H9 (cell line): ENCODE results near the gene TSPEAR. TPM values are rescaled to one million over a fixed set of nuclear protein-coding genes. Genes with fewer than 3 reads are reported as not detected.

Experiments
- DNase-seq: peaks from one replicate; pipeline ENCODE4 v3.0.0-alpha.2; 2017
- H2AFZ ChIP-seq: one replicate; pipeline ENCODE4 v1.6.1; 2013; ENCODE audit warnings: mild to moderate bottlenecking, low read length, control low read depth, moderate library complexity
- H2AK5ac ChIP-seq: 2 replicates; pipeline ENCODE4 v1.6.1; 2013; ENCODE audit warnings: low read length, control low read depth, mixed read lengths; ENCODE audit not compliant: insufficient read length
- H2BK120ac ChIP-seq: one replicate; pipeline ENCODE4 v1.6.1; 2013; ENCODE audit warnings: low read depth, mild to moderate bottlenecking, low read length, control low read depth, inconsistent platforms; ENCODE audit not compliant: poor library complexity, severe bottlenecking
- H2BK12ac ChIP-seq: 2 replicates; pipeline ENCODE4 v1.6.1; 2013; ENCODE audit warnings: low read length, control low read depth, mixed read lengths, low read depth; ENCODE audit not compliant: insufficient read length
- H2BK15ac ChIP-seq: 2 replicates; pipeline ENCODE4 v1.6.1; 2013; ENCODE audit warnings: low read depth, low read length, control low read depth
- H2BK20ac ChIP-seq: one replicate; pipeline ENCODE4 v1.6.1; 2013; ENCODE audit warnings: low read depth, mild to moderate bottlenecking, low read length, control low read depth, inconsistent platforms; ENCODE audit not compliant: poor library complexity, severe bottlenecking
- H2BK5ac ChIP-seq: 2 replicates; pipeline ENCODE4 v1.6.1; 2013; ENCODE audit warnings: low read length, control low read depth, mixed read lengths; ENCODE audit not compliant: insufficient read length
- H3K14ac ChIP-seq: 2 replicates; pipeline ENCODE4 v1.6.1; 2013; ENCODE audit warnings: low read length, control low read depth; ENCODE audit not compliant: insufficient read depth
- H3K18ac ChIP-seq: 2 replicates; pipeline ENCODE4 v1.6.1; 2013; ENCODE audit warnings: low read depth, mild to moderate bottlenecking, mixed read lengths, low read length, control low read depth; ENCODE audit not compliant: insufficient read length
- H3K23ac ChIP-seq: 2 replicates; pipeline ENCODE4 v1.6.1; 2013; ENCODE audit warnings: low read length, control low read depth, mixed read lengths, low read depth; ENCODE audit not compliant: insufficient read length
- H3K23me2 ChIP-seq: 2 replicates; pipeline ENCODE4 v1.6.1; 2013; ENCODE audit warnings: low read depth, mild to moderate bottlenecking, mixed read lengths, low read length, control low read depth; ENCODE audit not compliant: insufficient read length, poor library complexity, severe bottlenecking
- H3K27ac ChIP-seq: 2 replicates; pipeline ENCODE4 v1.5.1; 2013; ENCODE audit warnings: low read length, control low read depth, mixed read lengths, low read depth; ENCODE audit not compliant: insufficient read length
- H3K27me3 ChIP-seq: 2 replicates; pipeline ENCODE4 v1.6.1; 2013; ENCODE audit warnings: low read length, control low read depth, inconsistent platforms; ENCODE audit not compliant: insufficient read depth
- H3K4ac ChIP-seq: 2 replicates; pipeline ENCODE4 v1.6.1; 2013; ENCODE audit warnings: low read depth, mild to moderate bottlenecking, control low read depth, inconsistent platforms, low read length, moderate library complexity
- H3K4me1 ChIP-seq: 2 replicates; pipeline ENCODE4 v1.6.1; 2013; ENCODE audit warnings: low read length, control low read depth, inconsistent platforms; ENCODE audit not compliant: insufficient read depth
- H3K4me2 ChIP-seq: 2 replicates; pipeline ENCODE4 v1.6.1; 2013; ENCODE audit warnings: low read length, control low read depth, mixed read lengths; ENCODE audit not compliant: insufficient read length, insufficient read depth
- H3K56ac ChIP-seq: 2 replicates; pipeline ENCODE4 v1.6.1; 2013; ENCODE audit warnings: low read depth, mild to moderate bottlenecking, mixed read lengths, low read length, control low read depth; ENCODE audit not compliant: insufficient read length
- H3K79me1 ChIP-seq: 2 replicates; pipeline ENCODE4 v1.6.1; 2013; ENCODE audit warnings: low read depth, mild to moderate bottlenecking, moderate library complexity, low read length, control low read depth, inconsistent platforms; ENCODE audit not compliant: insufficient read depth, poor library complexity, severe bottlenecking
- H3K79me2 ChIP-seq: 2 replicates; pipeline ENCODE4 v1.6.1; 2013; ENCODE audit warnings: low read length, control low read depth, inconsistent platforms; ENCODE audit not compliant: insufficient read depth
- H3K9ac ChIP-seq: 2 replicates; pipeline ENCODE4 v1.6.1; 2013; ENCODE audit warnings: low read length, control low read depth, mixed read lengths; ENCODE audit not compliant: insufficient read length; ENCODE audit errors: extremely low read depth
- H3K9me3 ChIP-seq: one replicate; pipeline ENCODE4 v1.6.1; 2013; ENCODE audit warnings: low read depth, low read length, inconsistent platforms; ENCODE audit not compliant: control insufficient read depth
- H3T11ph ChIP-seq: one replicate; pipeline ENCODE4 v1.6.1; 2013; ENCODE audit warnings: mild to moderate bottlenecking, low read length, control low read depth, inconsistent platforms
- H4K20me1 ChIP-seq: one replicate; pipeline ENCODE4 v1.6.1; 2013; ENCODE audit not compliant: control insufficient read depth, insufficient read length, insufficient read depth
- H4K5ac ChIP-seq: 2 replicates; pipeline ENCODE4 v1.6.1; 2013; ENCODE audit warnings: low read depth, mild to moderate bottlenecking, mixed read lengths, low read length, control low read depth; ENCODE audit not compliant: insufficient read length
- H4K8ac ChIP-seq: replicated peaks from 2 replicates; pipeline ENCODE4 v1.6.1; 2013; ENCODE audit warnings: low read length, control low read depth, mixed read lengths, low read depth; ENCODE audit not compliant: insufficient read length
- H4K91ac ChIP-seq: 2 replicates; pipeline ENCODE4 v1.6.1; 2013; ENCODE audit warnings: low read depth, mild to moderate bottlenecking, moderate library complexity, mixed read lengths, low read length, control low read depth; ENCODE audit not compliant: insufficient read length
- H3K27ac Mint-ChIP-seq, 3 experiments: 2 replicates in 2 of 3; 3 replicates in 1 of 3; pipeline ENCODE4 v1.8.0; 2020 to 2021; ENCODE audit warnings: mixed read lengths in 3 of 3, mild to moderate bottlenecking in 1 of 3, moderate library complexity in 1 of 3
- H3K27me3 Mint-ChIP-seq: 2 replicates; pipeline ENCODE4 v1.8.0; 2021; ENCODE audit warnings: low read depth, mild to moderate bottlenecking, moderate library complexity, mixed read lengths
- H3K36me3 Mint-ChIP-seq, 3 experiments: 2 replicates in 2 of 3; 3 replicates in 1 of 3; pipeline ENCODE4 v1.8.0; 2020 to 2021; ENCODE audit warnings: low read depth in 3 of 3, mixed read lengths in 3 of 3; ENCODE audit not compliant: insufficient read depth in 1 of 3
- H3K4me1 Mint-ChIP-seq, 2 experiments: 2 replicates each; pipeline ENCODE4 v1.8.0; 2020; ENCODE audit warnings: mixed read lengths in 2 of 2
- H3K4me3 Mint-ChIP-seq, 2 experiments: 2 replicates in 1 of 2; 3 replicates in 1 of 2; pipeline ENCODE4 v1.8.0; 2020 to 2021; ENCODE audit warnings: mild to moderate bottlenecking in 2 of 2, mixed read lengths in 2 of 2, moderate library complexity in 1 of 2
- H3K9me3 Mint-ChIP-seq, 2 experiments: 2 replicates in 1 of 2; 3 replicates in 1 of 2; pipeline ENCODE4 v1.8.0; 2020; ENCODE audit warnings: mild to moderate bottlenecking in 2 of 2, mixed read lengths in 2 of 2, moderate library complexity in 1 of 2
- WGBS: extraction: QIAGEN DNeasy Blood & Tissue Kit; methylation state at CpG from one replicate; pipeline ENCODE4 v1.1.7; 2013; ENCODE audit warnings: missing lambda C conversion rate, low lambda C conversion rate, mixed read lengths; ENCODE audit not compliant: insufficient read length; ENCODE audit errors: extremely low coverage; 5-methylcytosine and 5-hydroxymethylcytosine counted together
- total RNA-seq: library from RNA; stranded (reverse); gene quantifications from 2 replicates; pipeline ENCODE4 v1.2.1, GENCODE V29; 2021
- TF ChIP-seq, protein P1 (sequence below): fragments of 200-600 bp; sonication (generic); conservative IDR thresholded peaks from 3 replicates; pipeline ENCODE4 v1.8.0; 2021; ENCODE audit warnings: antibody characterized with exemption, mild to moderate bottlenecking

TSPEAR gene
- total RNA-seq, 1 experiment from 2014 or later: 1.3 TPM

- Histone ChIP-seq H3K56ac (no peak overlapping the region), H3K79me1 (no peaks in the 10 kb centered on the region), H4K20me1 (no peaks in the 10 kb centered on the region), H3K9me3 (no peaks in the 10 kb centered on the region), H2BK5ac (no peak overlapping the region), H4K91ac (no peak overlapping the region), H2BK120ac (no peak overlapping the region), H3K4me2 (no peak overlapping the region), H2BK12ac (no peak overlapping the region), H3K27me3 (no peaks in the 10 kb centered on the region), H2BK15ac (no peak overlapping the region), H3K18ac (no peak overlapping the region), H3T11ph (no peak overlapping the region), H3K14ac (no peak overlapping the region), H2BK20ac (no peak overlapping the region), H2AK5ac (no peak overlapping the region), H3K4me1 (no peaks in the 10 kb centered on the region; the same call in 1 of the 2 replicates), H3K79me2 (no peaks in the 10 kb centered on the region), H3K23ac (no peak overlapping the region), H3K4ac (no peak overlapping the region; the same call in 1 of the 2 replicates), H3K23me2 (no peaks in the 10 kb centered on the region), H3K9ac (no peak overlapping the region), H3K27ac (no peak overlapping the region), H4K5ac (no peak overlapping the region), H2AFZ (no peak overlapping the region), H4K8ac (no peak overlapping the region)
- H3K9me3 Mint-ChIP-seq: no peaks in the 10 kb centered on the region; a peak in 2 of 5 replicates
- H3K4me3 Mint-ChIP-seq: no peak overlapping the region
- H3K27me3 Mint-ChIP-seq: no peaks in the 10 kb centered on the region; the same call in none of the 2 replicates
- TF ChIP-seq, protein P1, sequence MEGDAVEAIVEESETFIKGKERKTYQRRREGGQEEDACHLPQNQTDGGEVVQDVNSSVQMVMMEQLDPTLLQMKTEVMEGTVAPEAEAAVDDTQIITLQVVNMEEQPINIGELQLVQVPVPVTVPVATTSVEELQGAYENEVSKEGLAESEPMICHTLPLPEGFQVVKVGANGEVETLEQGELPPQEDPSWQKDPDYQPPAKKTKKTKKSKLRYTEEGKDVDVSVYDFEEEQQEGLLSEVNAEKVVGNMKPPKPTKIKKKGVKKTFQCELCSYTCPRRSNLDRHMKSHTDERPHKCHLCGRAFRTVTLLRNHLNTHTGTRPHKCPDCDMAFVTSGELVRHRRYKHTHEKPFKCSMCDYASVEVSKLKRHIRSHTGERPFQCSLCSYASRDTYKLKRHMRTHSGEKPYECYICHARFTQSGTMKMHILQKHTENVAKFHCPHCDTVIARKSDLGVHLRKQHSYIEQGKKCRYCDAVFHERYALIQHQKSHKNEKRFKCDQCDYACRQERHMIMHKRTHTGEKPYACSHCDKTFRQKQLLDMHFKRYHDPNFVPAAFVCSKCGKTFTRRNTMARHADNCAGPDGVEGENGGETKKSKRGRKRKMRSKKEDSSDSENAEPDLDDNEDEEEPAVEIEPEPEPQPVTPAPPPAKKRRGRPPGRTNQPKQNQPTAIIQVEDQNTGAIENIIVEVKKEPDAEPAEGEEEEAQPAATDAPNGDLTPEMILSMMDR: no peak
- peaks cover 50 to 56% of the 10 kb centered on the region in 2 experiments for H3K4me1 Mint-ChIP-seq
- H3K36me3 Mint-ChIP-seq: peaks cover 0 to 4% (median 0%) of the 10 kb centered on the region in 3 experiments; a peak in 1 of 7 replicates
- no peak overlapping the region for H3K27ac Mint-ChIP-seq
- DNase-seq: peak; percentile 23
- no CpG with 5 or more reads among the region's 9 CpGs for WGBS
Measured at GRCh38 chr21:44596068-44596725, 115.2 kb downstream of the TSPEAR start.
